Erythroblast (primary cell): ENCODE measurements around the gene LRRC28.

Source experiments
- GATA1 ChIP-seq: IDR thresholded peaks from 2 replicates; pipeline ENCODE4 v1.6.1; 2011; ENCODE audit warnings: low read depth, mild to moderate bottlenecking, control low read depth, low read length, moderate library complexity
- POLR2A ChIP-seq: IDR thresholded peaks from 2 replicates; pipeline ENCODE4 v1.6.1; 2011; ENCODE audit warnings: mild to moderate bottlenecking, low read length

GRCh38 chr15:99412082-99412481 is 160.8 kb downstream of the LRRC28 start:
- TF ChIP-seq POLR2A (no peak), GATA1 (no peak)
